Left lobe of liver (tissue), 2 donors: ENCODE results near the gene XCL2. TPM values are rescaled to one million over a fixed set of nuclear protein-coding genes. Genes with fewer than 3 reads are reported as not detected.
A peak's percentile ranks its signal among the peaks of the same experiment; 100 is the strongest.
"Not testable (repeated sequence)": the region's sequence is repeated elsewhere in the genome, so short reads cannot be mapped to it uniquely, and the experiment has no call there.

Source experiments
- ATAC-seq: fragments of 200-7000 bp; cut with Tn5 transposase; one replicate; pipeline ENCODE4 v1.9.1; 2020; ENCODE audit warnings: mild to moderate bottlenecking, moderate library complexity
- DNase-seq: peaks from one replicate; pipeline ENCODE4 v3.0.0-alpha.2; 2020; ENCODE audit warnings: low spot score
- total RNA-seq: library from RNA; stranded (reverse); gene quantifications from one replicate; pipeline ENCODE4 v1.2.1, GENCODE V29; 2021
- donor health status: DM: no; HTN: no; CAD: no; lungs with moderate emphysema.
- donor health status: DM: no; HTN: yes; CAD: no.

The XCL2 gene
- total RNA-seq, 1 donor from 2014 or later, result not detected

- ATAC-seq, result no peak
Measured at GRCh38 chr1:168561989-168562388, 18.2 kb upstream of the XCL2 start.

GRCh38 chr1:168560370-168560769, 16.6 kb upstream of the XCL2 start:
- ATAC-seq (no peak), DNase-seq (no peak)

More at GRCh38 chr1:168561989-168562388, 18.2 kb upstream of the XCL2 start:
- no peak for DNase-seq

GRCh38 chr1:168556647-168557046, 12.8 kb upstream of the XCL2 start:
- DNase-seq, result no peak
- no peak for ATAC-seq

GRCh38 chr1:168555508-168556046, 11.8 kb upstream of the XCL2 start:
- no peak for DNase-seq
- peak; percentile 51 for ATAC-seq

GRCh38 chr1:168554603-168555483, 11.0 kb upstream of the XCL2 start:
- ATAC-seq (no peak), DNase-seq (no peak)

- no peak for ATAC-seq
- DNase-seq, result no peak
Measured at GRCh38 chr1:168553680-168554553, 10.1 kb upstream of the XCL2 start.

GRCh38 chr1:168552961-168553360, 9.2 kb upstream of the XCL2 start:
- DNase-seq (no peak), ATAC-seq (peak; percentile 11)

- DNase-seq, result no peak
- ATAC-seq, result peak; percentile 84
Measured at GRCh38 chr1:168551688-168552087, 7.9 kb upstream of the XCL2 start.

- DNase-seq (no peak), ATAC-seq (no peak)
Measured at GRCh38 chr1:168550971-168551370, 7.2 kb upstream of the XCL2 start.

- ATAC-seq, DNase-seq: not testable (repeated sequence)
Measured at GRCh38 chr1:168546553-168546895, 2.7 kb upstream of the XCL2 start.

- ATAC-seq, result peak; percentile 100
- DNase-seq, result not testable (repeated sequence)
Measured at GRCh38 chr1:168545678-168546552, 2.1 kb upstream of the XCL2 start.

GRCh38 chr1:168542978-168543377, 819 bp downstream of the XCL2 start:
- not testable (repeated sequence) for ATAC-seq

GRCh38 chr1:168540798-168541197, 3.0 kb downstream of the XCL2 start:
- DNase-seq, ATAC-seq: not testable (repeated sequence)

More at GRCh38 chr1:168542978-168543377, 819 bp downstream of the XCL2 start:
- not testable (repeated sequence) for DNase-seq

GRCh38 chr1:168535536-168535935, 8.3 kb downstream of the XCL2 start:
- DNase-seq, result no peak
- no peak for ATAC-seq

- DNase-seq (no peak), ATAC-seq (no peak)
Measured at GRCh38 chr1:168531615-168532345, 12.0 kb downstream of the XCL2 start.

GRCh38 chr1:168529518-168529917, 14.3 kb downstream of the XCL2 start:
- ATAC-seq, result peak; percentile 20
- DNase-seq, result no peak

GRCh38 chr1:168521401-168522000, 22.3 kb downstream of the XCL2 start:
- DNase-seq (no peak), ATAC-seq (no peak)

GRCh38 chr1:168520832-168521231, 23.0 kb downstream of the XCL2 start:
- ATAC-seq, result no peak
- DNase-seq, result no peak

- DNase-seq (no peak), ATAC-seq (no peak)
Measured at GRCh38 chr1:168520052-168520751, 23.6 kb downstream of the XCL2 start.
